KOPT-K1 (cell line): ENCODE data around the gene RAB29.
"Not testable (repeated sequence)": the region's sequence is repeated elsewhere in the genome, so short reads cannot be mapped to it uniquely, and the experiment has no call there.

ENCODE experiments used
- H3K27ac ChIP-seq: fragments of 200-600 bp; sonication (generic); 2 replicates; pipeline ENCODE4 v1.5.1; 2016; ENCODE audit warnings: antibody characterized with exemption, mild to moderate bottlenecking, low read depth, low read length; ENCODE audit not compliant: poor library complexity, severe bottlenecking
- H3K36me3 ChIP-seq: fragments of 200-600 bp; sonication (generic); 2 replicates; pipeline ENCODE4 v1.5.1; 2017; ENCODE audit warnings: antibody characterized with exemption, mild to moderate bottlenecking, low read length, moderate library complexity; ENCODE audit not compliant: insufficient read depth
- H3K9me3 ChIP-seq: fragments of 200-600 bp; sonication (generic); 2 replicates; pipeline ENCODE4 v1.5.1; 2017; ENCODE audit warnings: antibody characterized with exemption, low read length, mild to moderate bottlenecking; ENCODE audit not compliant: insufficient read depth, poor library complexity, severe bottlenecking

The RAB29 gene

GRCh38 chr1:205733438-205734175, 41.7 kb downstream of the RAB29 start:
- no peak overlapping the region for H3K27ac ChIP-seq
- no peaks in the 10 kb centered on the region for H3K9me3 ChIP-seq
- H3K36me3 ChIP-seq = peaks cover 97% of the 10 kb centered on the region

GRCh38 chr1:205729945-205730610, 45.2 kb downstream of the RAB29 start:
- Histone ChIP-seq H3K27ac (no peak overlapping the region), H3K36me3 (peaks cover 97% of the 10 kb centered on the region), H3K9me3 (no peaks in the 10 kb centered on the region)

GRCh38 chr1:205726619-205727125, 48.6 kb downstream of the RAB29 start:
- Histone ChIP-seq H3K36me3 (peaks cover 100% of the 10 kb centered on the region), H3K27ac (no peak overlapping the region)

GRCh38 chr1:205725514-205725913, 49.8 kb downstream of the RAB29 start:
- Histone ChIP-seq H3K27ac (no peak overlapping the region), H3K9me3 (no peaks in the 10 kb centered on the region), H3K36me3 (peaks cover 100% of the 10 kb centered on the region)

More at GRCh38 chr1:205726619-205727125, 48.6 kb downstream of the RAB29 start:
- H3K9me3 ChIP-seq = no peaks in the 10 kb centered on the region

- H3K9me3 ChIP-seq, H3K27ac ChIP-seq: not testable (repeated sequence)
- peaks cover 100% of the 10 kb centered on the region for H3K36me3 ChIP-seq
Observed at GRCh38 chr1:205720740-205721139, 54.5 kb downstream of the RAB29 start.

- no peak overlapping the region for H3K27ac ChIP-seq
- no peaks in the 10 kb centered on the region for H3K9me3 ChIP-seq
- peaks cover 100% of the 10 kb centered on the region for H3K36me3 ChIP-seq
Observed at GRCh38 chr1:205719762-205720161, 55.5 kb downstream of the RAB29 start.

- Histone ChIP-seq H3K27ac (no peak overlapping the region), H3K36me3 (peaks cover 100% of the 10 kb centered on the region), H3K9me3 (no peaks in the 10 kb centered on the region)
Observed at GRCh38 chr1:205719015-205719414, 56.3 kb downstream of the RAB29 start.
